LNCaP clone FGC (cell line): ENCODE results near the gene TMEM53.

ENCODE experiments used
- DNase-seq: peaks from one replicate; pipeline ENCODE4 v3.0.0-alpha.2; 2011; ENCODE audit warnings: low read depth
- H3K4me3 ChIP-seq: 2 replicates; pipeline ENCODE4 v1.5.1; 2011; ENCODE audit warnings: mild to moderate bottlenecking, low read depth, low read length, control low read depth
- CTCF ChIP-seq: IDR thresholded peaks from 2 replicates; pipeline ENCODE4 v1.5.1; 2012; ENCODE audit warnings: mild to moderate bottlenecking; ENCODE audit not compliant: control insufficient read depth, insufficient read depth; ENCODE audit errors: extremely low read depth

Gene TMEM53

GRCh38 chr1:44619261-44619900, 54.9 kb downstream of the TMEM53 start:
- TF ChIP-seq CTCF: no peak
- no peak overlapping the region for H3K4me3 ChIP-seq
- no peak for DNase-seq

DNA sequence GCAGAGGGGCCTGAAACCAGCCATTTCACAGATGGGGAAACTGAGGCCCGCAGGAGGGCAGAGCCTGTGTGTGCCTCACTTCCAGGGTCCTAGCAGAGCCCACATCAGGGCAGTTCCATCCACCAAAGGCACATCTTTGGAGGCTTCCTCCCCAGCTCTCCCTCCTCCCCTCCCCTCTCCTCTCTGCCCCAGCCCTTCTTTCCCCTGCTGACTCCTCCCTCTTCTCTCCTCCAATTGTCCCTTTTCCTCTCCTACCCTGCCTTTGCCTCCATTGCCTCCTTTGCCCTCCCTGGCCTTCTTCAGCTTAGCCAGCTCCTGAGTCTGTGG, 56.6 kb downstream of the TMEM53 start:
- no peak for TF ChIP-seq CTCF
- DNase-seq: no peak
- H3K4me3 ChIP-seq: no peak overlapping the region

GRCh38 chr1:44616991-44617702, 57.1 kb downstream of the TMEM53 start:
- no peak for TF ChIP-seq CTCF
- H3K4me3 ChIP-seq: no peak overlapping the region
- DNase-seq: no peak

- no peak overlapping the region for H3K4me3 ChIP-seq
- no peak for DNase-seq
These were observed 57.8 kb downstream of the TMEM53 start for GRCh38 chr1:44616284-44616990.

DNA sequence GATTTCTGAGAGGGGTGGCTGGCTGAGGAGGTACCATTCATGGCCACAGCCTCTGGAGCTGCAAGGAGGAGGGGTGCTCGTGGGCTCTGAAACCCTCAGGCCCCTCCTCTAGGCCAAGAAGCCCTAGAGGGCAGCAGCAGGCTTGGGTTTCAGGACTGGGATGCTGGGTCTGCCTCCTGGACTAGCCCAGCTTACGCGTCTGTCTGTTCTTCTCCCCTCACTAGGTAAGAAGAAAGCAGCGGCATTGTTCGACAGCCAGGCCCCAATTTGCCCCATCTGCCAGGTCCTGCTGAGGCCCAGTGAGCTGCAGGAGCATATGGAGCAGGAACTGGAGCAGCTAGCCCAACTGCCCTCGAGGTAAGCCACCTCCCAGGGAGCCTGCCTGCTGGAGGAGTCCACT, 60.3 kb downstream of the TMEM53 start:
- TF ChIP-seq CTCF: no peak
- DNase-seq: no peak

More at GRCh38 chr1:44616284-44616990, 57.8 kb downstream of the TMEM53 start:
- no peak for TF ChIP-seq CTCF

GRCh38 chr1:44611866-44612265, 62.4 kb downstream of the TMEM53 start:
- no peak for TF ChIP-seq CTCF
- no peak for DNase-seq
- no peak overlapping the region for H3K4me3 ChIP-seq

More for the DNA sequence above, 60.3 kb downstream of the TMEM53 start:
- no peak overlapping the region for H3K4me3 ChIP-seq
